Mammary epithelial cell (primary cell): ENCODE measurements around the gene HRC.

Source experiments
- EZH2 ChIP-seq: IDR thresholded peaks from 2 replicates; pipeline ENCODE4 v1.6.1; 2012; ENCODE audit warnings: low read length, inconsistent platforms, borderline replicate concordance
- TF ChIP-seq, protein P1 (sequence below), 2 donors: IDR thresholded peaks in 1 of 2; conservative IDR thresholded peaks in 1 of 2; 2 replicates each; pipeline ENCODE4 v1.5.1; 2011 to 2012; ENCODE audit warnings: inconsistent platforms in 2 of 2, low read length in 2 of 2, mild to moderate bottlenecking in 2 of 2, control low read depth in 1 of 2, low read depth in 1 of 2; ENCODE audit not compliant: insufficient read depth in 1 of 2; ENCODE audit errors: extremely low read depth in 1 of 2

DNA sequence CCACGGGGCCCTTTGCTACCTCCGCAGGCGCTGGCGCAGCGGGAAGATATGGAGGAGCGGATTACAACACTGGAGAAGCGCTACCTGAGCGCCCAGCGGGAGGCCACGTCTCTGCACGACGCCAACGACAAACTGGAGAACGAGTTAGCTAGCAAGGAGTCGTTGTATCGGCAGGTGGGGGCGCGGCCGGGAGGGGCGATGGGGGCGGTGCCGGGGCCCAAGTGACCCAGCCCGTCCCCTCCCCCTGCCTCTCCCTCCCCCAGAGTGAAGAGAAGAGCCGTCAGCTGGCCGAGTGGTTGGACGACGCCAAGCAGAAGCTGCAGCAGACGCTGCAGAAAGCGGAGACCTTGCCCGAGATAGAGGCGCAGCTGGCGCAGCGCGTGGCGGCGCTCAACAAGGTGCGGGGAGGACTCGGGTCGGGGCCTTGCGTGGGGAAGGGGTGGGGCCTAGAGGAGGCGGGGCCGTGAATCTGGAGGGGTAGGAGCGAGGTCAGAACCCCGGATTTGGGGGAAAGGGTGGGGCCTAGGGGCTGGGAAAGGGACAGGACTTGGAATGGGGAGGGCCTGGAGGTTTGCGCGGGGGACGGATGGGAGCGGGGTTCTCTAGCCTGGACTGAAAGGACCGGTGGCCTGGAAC lies 22.1 kb downstream of the HRC start:
- TF ChIP-seq, protein P1, sequence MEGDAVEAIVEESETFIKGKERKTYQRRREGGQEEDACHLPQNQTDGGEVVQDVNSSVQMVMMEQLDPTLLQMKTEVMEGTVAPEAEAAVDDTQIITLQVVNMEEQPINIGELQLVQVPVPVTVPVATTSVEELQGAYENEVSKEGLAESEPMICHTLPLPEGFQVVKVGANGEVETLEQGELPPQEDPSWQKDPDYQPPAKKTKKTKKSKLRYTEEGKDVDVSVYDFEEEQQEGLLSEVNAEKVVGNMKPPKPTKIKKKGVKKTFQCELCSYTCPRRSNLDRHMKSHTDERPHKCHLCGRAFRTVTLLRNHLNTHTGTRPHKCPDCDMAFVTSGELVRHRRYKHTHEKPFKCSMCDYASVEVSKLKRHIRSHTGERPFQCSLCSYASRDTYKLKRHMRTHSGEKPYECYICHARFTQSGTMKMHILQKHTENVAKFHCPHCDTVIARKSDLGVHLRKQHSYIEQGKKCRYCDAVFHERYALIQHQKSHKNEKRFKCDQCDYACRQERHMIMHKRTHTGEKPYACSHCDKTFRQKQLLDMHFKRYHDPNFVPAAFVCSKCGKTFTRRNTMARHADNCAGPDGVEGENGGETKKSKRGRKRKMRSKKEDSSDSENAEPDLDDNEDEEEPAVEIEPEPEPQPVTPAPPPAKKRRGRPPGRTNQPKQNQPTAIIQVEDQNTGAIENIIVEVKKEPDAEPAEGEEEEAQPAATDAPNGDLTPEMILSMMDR (conservative IDR thresholded peaks at IDR 0.05 in 1 of 2, IDR thresholded peaks at IDR 0.05 in 1 of 2; ENCODE audit: extremely low read depth in 1 of 2, insufficient read depth in 1 of 2, low read depth in 1 of 2, low read length in 2 of 2) = no peak
- TF ChIP-seq EZH2 = no peak
